PC-3 (cell line): ENCODE measurements around the gene KCNIP4. TPM values are rescaled to one million over a fixed set of nuclear protein-coding genes. Genes with fewer than 3 reads are reported as not detected.

Experiments used
- ATAC-seq: fragments of 200-7000 bp; cut with Tn5 transposase; 2 replicates; pipeline ENCODE4 v1.9.1; 2020; ENCODE audit warnings: mild to moderate bottlenecking, moderate library complexity
- BruUV-seq: library from RNA; stranded (reverse); fragments of 400-500 nt; replicated peaks from 2 replicates; lab custom pipeline; 2021; lab: Mats Ljungman, UMichigan
- CTCF ChIA-PET: fragments of 300-600 bp; sonication (Branson Sonifier 250); formaldehyde crosslinking; loops from one replicate; lab custom pipeline; 2022; ENCODE audit warnings: antibody characterized with exemption; lab: Charles Lee
- POLR2A ChIA-PET: fragments of 300-600 bp; sonication (Branson Sonifier 250); formaldehyde crosslinking; loops from one replicate; lab custom pipeline; 2022; ENCODE audit warnings: antibody characterized with exemption; ENCODE audit not compliant: unreplicated experiment; lab: Charles Lee
- DNase-seq: peaks from one replicate; pipeline ENCODE4 v3.0.0-alpha.2; 2015
- H2AFZ ChIP-seq: fragments of 300-600 bp; sonication (generic); 2 replicates; pipeline ENCODE4 v1.6.0; 2016; ENCODE audit warnings: antibody characterized with exemption, low read length
- H3F3A ChIP-seq: fragments of 300-600 bp; sonication (generic); one replicate; pipeline ENCODE4 v1.6.0; 2017; ENCODE audit warnings: antibody characterized with exemption, low read length, control low read depth, mild to moderate bottlenecking; ENCODE audit not compliant: unreplicated experiment
- H3K27ac ChIP-seq: fragments of 300-600 bp; sonication (generic); 2 replicates; pipeline ENCODE4 v1.5.1; 2016; ENCODE audit warnings: mild to moderate bottlenecking, low read length
- H3K27me3 ChIP-seq: fragments of 300-600 bp; sonication (generic); 2 replicates; pipeline ENCODE4 v1.6.1; 2016; ENCODE audit warnings: low read length, mixed read lengths
- H3K36me3 ChIP-seq: fragments of 300-600 bp; sonication (generic); 2 replicates; pipeline ENCODE4 v1.6.1; 2016; ENCODE audit warnings: low read depth, mixed run types, low read length, mixed read lengths
- H3K4me1 ChIP-seq: fragments of 300-600 bp; sonication (generic); 2 replicates; pipeline ENCODE4 v1.5.1; 2016; ENCODE audit warnings: low read length; ENCODE audit not compliant: insufficient read depth
- H3K4me2 ChIP-seq: fragments of 300-600 bp; sonication (generic); 2 replicates; pipeline ENCODE4 v1.6.0; 2016; ENCODE audit warnings: low read length
- H3K4me3 ChIP-seq: fragments of 300-600 bp; sonication (generic); 2 replicates; pipeline ENCODE4 v1.5.1; 2016; ENCODE audit warnings: mild to moderate bottlenecking, low read length, mixed read lengths
- H3K79me2 ChIP-seq: fragments of 300-600 bp; sonication (generic); 2 replicates; pipeline ENCODE4 v1.6.1; 2017; ENCODE audit warnings: low read length, mixed read lengths
- H3K9ac ChIP-seq: fragments of 300-600 bp; sonication (generic); 2 replicates; pipeline ENCODE4 v1.6.0; 2016; ENCODE audit warnings: mild to moderate bottlenecking, low read length
- H3K9me2 ChIP-seq: fragments of 300-600 bp; sonication (generic); replicated peaks from 2 replicates; pipeline ENCODE4 v1.6.1; 2016; ENCODE audit warnings: mixed run types, low read length, mixed read lengths
- H3K9me3 ChIP-seq: fragments of 300-600 bp; sonication (generic); 2 replicates; pipeline ENCODE4 v1.6.1; 2016; ENCODE audit warnings: low read length, mixed read lengths
- H4K20me1 ChIP-seq: fragments of 300-600 bp; sonication (generic); 2 replicates; pipeline ENCODE4 v1.6.1; 2016; ENCODE audit warnings: low read length, mixed read lengths
- CTCF ChIP-seq: fragments of 300-600 bp; sonication (generic); conservative IDR thresholded peaks from 2 replicates; pipeline ENCODE4 v1.5.1; 2017; ENCODE audit warnings: antibody characterized with exemption, low read depth, mild to moderate bottlenecking, low read length
- EZH2 ChIP-seq: fragments of 300-600 bp; sonication (generic); IDR thresholded peaks from one replicate; pipeline ENCODE4 v1.6.1; 2017; ENCODE audit warnings: antibody characterized with exemption, mild to moderate bottlenecking, low read length; ENCODE audit not compliant: unreplicated experiment
- EZH2phosphoT487 ChIP-seq: fragments of 300-600 bp; sonication (generic); IDR thresholded peaks from 2 replicates; pipeline ENCODE4 v1.6.1; 2018; ENCODE audit warnings: mild to moderate bottlenecking, antibody characterized with exemption, low read length, borderline replicate concordance
- intact Hi-C: fragments of 100-400 bp; cut with micrococcal nuclease; formaldehyde crosslinking; loops from 2 replicates; pipeline ENCODE4 v1.9.0; 2023
- total RNA-seq: library from RNA; depleted of rRNA; stranded (reverse); fragments of >200 nt; gene quantifications from 2 replicates; pipeline ENCODE4 v1.2.3, GENCODE V29; 2014

KCNIP4 gene
- total RNA-seq, 1 experiment from 2014 or later, result not detected

GRCh38 chr4:20778896-20779295 is 1169.7 kb downstream of the KCNIP4 start:
- Histone ChIP-seq H3K9me2 (no peaks in the 10 kb centered on the region), H4K20me1 (no peaks in the 10 kb centered on the region), H3K4me2 (no peak overlapping the region), H3K36me3 (no peaks in the 10 kb centered on the region), H3K27ac (no peak overlapping the region), H3K4me1 (no peaks in the 10 kb centered on the region), H3K9me3 (no peaks in the 10 kb centered on the region), H3K4me3 (no peak overlapping the region), H2AFZ (no peak overlapping the region), H3F3A (no peaks in the 10 kb centered on the region), H3K9ac (no peak overlapping the region), H3K27me3 (0 out of 2 replicates have a peak, but pooled peaks cover 3% of the 10 kb centered on the region), H3K79me2 (no peaks in the 10 kb centered on the region)
- DNase-seq, result no peak
- intact Hi-C loops, result no loop called here
- POLR2A ChIA-PET, result no interaction called here
- ATAC-seq, result no peak
- TF ChIP-seq EZH2 (no peak), CTCF (no peak), EZH2phosphoT487 (no peak)
- CTCF ChIA-PET, result no interaction called here
- BruUV-seq, result no TSS peak

- no peak overlapping the region for H3K4me3 ChIP-seq
- no peaks in the 10 kb centered on the region for H4K20me1 ChIP-seq
- peaks cover 11% of the 10 kb centered on the region for H3K27me3 ChIP-seq
- intact Hi-C loops, result loop anchor here (1.0 kb wide), 2 partner anchors 362 to 696 kb away; no protein-coding TSS in a partner anchor
- BruUV-seq, result no TSS peak
- ChIA-PET CTCF (interaction anchor here (0.6 to 0.7 kb wide), 2 partner anchors 10 to 482 kb away, joined by 3 read pairs; no protein-coding TSS in a partner anchor), POLR2A (interaction anchor here (0.7 kb wide), 1 partner anchor 10 kb away, joined by 11 read pairs; no protein-coding TSS in a partner anchor)
- no peaks in the 10 kb centered on the region for H3K36me3 ChIP-seq
- peak; percentile 72 for DNase-seq
- peak; percentile 79 for ATAC-seq
- no peaks in the 10 kb centered on the region for H3K9me2 ChIP-seq
- TF ChIP-seq CTCF (peak; percentile 73), EZH2 (no peak), EZH2phosphoT487 (no peak)
- no peaks in the 10 kb centered on the region for H3K9me3 ChIP-seq
- no peaks in the 10 kb centered on the region for H3K79me2 ChIP-seq
- H3F3A ChIP-seq, result no peaks in the 10 kb centered on the region
- no peak overlapping the region for H3K9ac ChIP-seq
- H2AFZ ChIP-seq, result peak overlapping the region; percentile 69
- peak overlapping the region; percentile 42; the same call in 1 of the 2 replicates for H3K4me2 ChIP-seq
- H3K27ac ChIP-seq, result no peak overlapping the region
- H3K4me1 ChIP-seq, result no peaks in the 10 kb centered on the region
Measured at GRCh38 chr4:20773144-20773997, 1175.2 kb downstream of the KCNIP4 start.
